RWPE2 (cell line): ENCODE data around the gene PDILT.
"Not testable (repeated sequence)": the region's sequence is repeated elsewhere in the genome, so short reads cannot be mapped to it uniquely, and the experiment has no call there.

Source experiments
- ATAC-seq: fragments of 200-7000 bp; cut with Tn5 transposase; 3 replicates; pipeline ENCODE4 v1.9.1; 2021; ENCODE audit warnings: low read depth
- DNase-seq: peaks from one replicate; pipeline ENCODE4 v3.0.0-alpha.2; 2020; ENCODE audit warnings: low spot score
- H3K27ac ChIP-seq: fragments of 450-650 bp; 2 replicates; pipeline ENCODE4 v1.5.1; 2017; ENCODE audit warnings: mild to moderate bottlenecking; ENCODE audit not compliant: poor library complexity, severe bottlenecking
- H3K27me3 ChIP-seq: fragments of 250-450 bp; sonication (Bioruptor Pico); 2 replicates; pipeline ENCODE4 v1.5.1; 2021; ENCODE audit warnings: mild to moderate bottlenecking, moderate library complexity; ENCODE audit not compliant: insufficient read depth, poor library complexity, severe bottlenecking
- H3K36me3 ChIP-seq: fragments of 250-450 bp; sonication (Bioruptor Pico); 2 replicates; pipeline ENCODE4 v1.5.1; 2020; ENCODE audit warnings: low read depth, mild to moderate bottlenecking, moderate library complexity
- H3K4me1 ChIP-seq: fragments of 250-450 bp; sonication (Bioruptor Pico); 2 replicates; pipeline ENCODE4 v1.5.1; 2021; ENCODE audit warnings: mild to moderate bottlenecking, moderate library complexity; ENCODE audit not compliant: insufficient read depth, poor library complexity, severe bottlenecking
- H3K4me3 ChIP-seq: fragments of 250-450 bp; sonication (Bioruptor Pico); 2 replicates; pipeline ENCODE4 v1.5.1; 2021; ENCODE audit warnings: mild to moderate bottlenecking, moderate library complexity; ENCODE audit not compliant: severe bottlenecking
- H3K9me3 ChIP-seq: fragments of 250-450 bp; sonication (Bioruptor Pico); 2 replicates; pipeline ENCODE4 v1.5.1; 2021; ENCODE audit warnings: mild to moderate bottlenecking, moderate library complexity; ENCODE audit not compliant: severe bottlenecking
- TF ChIP-seq, protein P1 (sequence below): fragments of 450-650 bp; IDR thresholded peaks from one replicate; pipeline ENCODE4 v1.5.1; 2017; ENCODE audit warnings: mild to moderate bottlenecking, moderate library complexity; ENCODE audit not compliant: poor library complexity, severe bottlenecking

PDILT gene

DNA sequence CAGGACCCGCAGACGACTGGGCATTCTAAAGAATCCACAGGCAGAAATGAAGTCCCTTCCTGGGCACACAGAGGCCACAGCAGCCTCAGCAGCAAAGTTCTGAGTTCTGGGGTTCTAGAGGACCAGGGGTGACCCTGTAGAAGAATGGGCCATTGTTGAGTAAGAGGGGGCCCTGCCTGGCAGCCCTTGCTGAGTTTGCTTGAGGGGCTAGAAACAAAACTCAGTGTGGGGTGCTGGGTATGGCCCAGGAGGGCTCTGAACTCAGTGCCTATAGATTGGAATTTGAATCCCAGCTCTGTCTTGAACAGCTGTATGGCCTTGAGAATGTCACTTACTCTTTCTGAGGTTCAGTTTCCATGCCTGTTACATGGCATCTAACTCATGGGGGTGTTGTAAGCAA lies at the start of gene PDILT:
Gene PDILT (minus strand): TSS at position 101 of the 400 bp plus-strand sequence. CDS start 5,437 bp downstream, outside the sequence.
- DNase-seq (no peak), ATAC-seq (no peak)
- H3K27me3 ChIP-seq: no peaks in the 10 kb centered on the region
- TF ChIP-seq, protein P1, sequence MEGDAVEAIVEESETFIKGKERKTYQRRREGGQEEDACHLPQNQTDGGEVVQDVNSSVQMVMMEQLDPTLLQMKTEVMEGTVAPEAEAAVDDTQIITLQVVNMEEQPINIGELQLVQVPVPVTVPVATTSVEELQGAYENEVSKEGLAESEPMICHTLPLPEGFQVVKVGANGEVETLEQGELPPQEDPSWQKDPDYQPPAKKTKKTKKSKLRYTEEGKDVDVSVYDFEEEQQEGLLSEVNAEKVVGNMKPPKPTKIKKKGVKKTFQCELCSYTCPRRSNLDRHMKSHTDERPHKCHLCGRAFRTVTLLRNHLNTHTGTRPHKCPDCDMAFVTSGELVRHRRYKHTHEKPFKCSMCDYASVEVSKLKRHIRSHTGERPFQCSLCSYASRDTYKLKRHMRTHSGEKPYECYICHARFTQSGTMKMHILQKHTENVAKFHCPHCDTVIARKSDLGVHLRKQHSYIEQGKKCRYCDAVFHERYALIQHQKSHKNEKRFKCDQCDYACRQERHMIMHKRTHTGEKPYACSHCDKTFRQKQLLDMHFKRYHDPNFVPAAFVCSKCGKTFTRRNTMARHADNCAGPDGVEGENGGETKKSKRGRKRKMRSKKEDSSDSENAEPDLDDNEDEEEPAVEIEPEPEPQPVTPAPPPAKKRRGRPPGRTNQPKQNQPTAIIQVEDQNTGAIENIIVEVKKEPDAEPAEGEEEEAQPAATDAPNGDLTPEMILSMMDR: no peak
- H3K27ac ChIP-seq: no peak within 1 kb of the TSS
- no peaks in the 10 kb centered on the region for H3K36me3 ChIP-seq
- H3K4me3 ChIP-seq: no peak within 1 kb of the TSS
- H3K9me3 ChIP-seq: no peaks in the 10 kb centered on the region
- no peaks in the 10 kb centered on the region for H3K4me1 ChIP-seq

DNA sequence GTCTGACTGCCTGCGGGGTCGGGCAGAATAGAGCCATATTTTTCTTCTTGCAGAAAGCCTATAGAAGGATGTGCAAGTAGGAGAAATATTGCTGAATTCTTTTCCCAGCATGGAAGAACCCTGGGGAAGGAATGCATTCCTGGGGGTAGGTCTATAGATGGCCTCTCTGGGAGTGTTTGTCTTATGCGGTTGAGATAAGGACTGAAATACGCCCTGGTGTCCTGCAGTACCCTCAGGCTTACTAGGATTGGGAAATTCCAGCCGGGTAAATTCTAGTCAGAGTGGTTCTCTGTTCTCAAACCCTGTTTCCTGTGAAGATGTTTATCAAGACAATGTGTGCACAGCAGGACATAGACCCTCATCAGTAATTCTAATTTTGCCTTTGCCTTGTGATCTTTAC lies 49.1 kb upstream of the PDILT start:
- H3K9me3 ChIP-seq, H3K4me1 ChIP-seq, H3K4me3 ChIP-seq, H3K36me3 ChIP-seq, H3K27ac ChIP-seq, DNase-seq, ATAC-seq, H3K27me3 ChIP-seq: not testable (repeated sequence)

DNA sequence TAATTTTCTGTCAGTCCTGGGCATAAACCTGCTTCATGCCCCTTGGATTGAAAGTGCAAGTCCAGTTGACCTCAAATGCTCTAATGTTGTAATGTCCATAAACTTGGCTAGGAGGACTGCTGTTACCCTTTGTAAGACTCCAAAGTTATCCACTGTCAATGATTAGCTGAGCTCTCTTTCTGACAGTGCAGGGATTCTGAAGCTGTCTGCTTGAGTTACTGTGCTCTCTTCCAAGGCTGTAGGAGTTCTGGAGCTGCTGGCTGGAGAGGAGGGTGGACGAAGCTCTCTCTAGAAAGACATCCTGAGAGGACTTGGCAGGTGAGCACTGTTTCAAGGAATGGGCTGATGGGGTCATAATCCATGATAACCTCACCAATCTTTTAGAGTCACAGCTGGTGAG lies 46.8 kb upstream of the PDILT start, which contains the start of gene ACSM2A:
Gene ACSM2A (plus strand): TSS at position 158 of the 400 bp plus-strand sequence. CDS start 8,594 bp downstream, outside the sequence.
- not testable (repeated sequence) for H3K27ac ChIP-seq, H3K4me1 ChIP-seq

DNA sequence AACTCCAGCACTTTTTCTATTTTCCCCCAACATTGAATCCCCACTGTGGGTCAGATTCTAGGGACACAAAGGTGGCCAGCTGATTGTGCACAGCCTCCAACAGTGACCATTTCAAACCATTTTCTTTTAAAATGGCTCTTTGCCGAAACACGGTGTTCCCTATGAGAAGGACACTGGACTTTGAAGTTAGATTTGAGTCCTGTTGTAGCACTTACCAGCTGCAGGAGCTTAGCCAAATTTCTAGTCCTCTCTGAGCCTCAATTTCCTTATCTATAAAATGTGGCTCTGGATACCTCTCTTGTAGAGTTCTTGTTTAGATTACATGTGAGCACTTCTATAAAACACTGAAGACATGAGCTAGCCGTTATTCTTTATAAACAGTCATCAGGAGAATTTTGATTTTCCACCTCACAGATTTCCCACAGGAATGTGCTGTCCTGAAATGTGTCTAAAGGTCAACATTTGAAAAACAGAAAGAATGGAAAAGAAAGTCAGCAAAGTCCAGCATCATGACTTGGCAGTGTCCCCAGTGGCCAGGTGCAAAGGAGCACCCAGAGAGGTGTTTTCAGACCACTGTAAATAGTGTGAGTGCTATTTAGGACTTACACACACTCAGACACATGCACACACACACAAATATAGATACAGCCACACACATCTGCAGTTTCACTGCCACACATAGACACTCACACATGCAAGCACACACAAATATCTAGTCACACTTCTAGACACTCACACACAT lies 42.3 kb upstream of the PDILT start:
- not testable (repeated sequence) for H3K4me3 ChIP-seq, H3K27ac ChIP-seq, H3K36me3 ChIP-seq, DNase-seq, H3K9me3 ChIP-seq, H3K4me1 ChIP-seq, H3K27me3 ChIP-seq, ATAC-seq

More for the DNA sequence above, 46.8 kb upstream of the PDILT start, which contains the start of gene ACSM2A:
- H3K4me3 ChIP-seq, H3K36me3 ChIP-seq, H3K27me3 ChIP-seq, ATAC-seq, DNase-seq, H3K9me3 ChIP-seq: not testable (repeated sequence)

GRCh38 chr16:20441859-20442258 lies 37.3 kb upstream of the PDILT start:
- H3K4me3 ChIP-seq, H3K27me3 ChIP-seq, DNase-seq, H3K4me1 ChIP-seq, H3K27ac ChIP-seq, H3K36me3 ChIP-seq, H3K9me3 ChIP-seq, ATAC-seq: not testable (repeated sequence)

- Histone ChIP-seq H3K36me3 (no peaks in the 10 kb centered on the region), H3K27me3 (no peaks in the 10 kb centered on the region), H3K27ac (peak overlapping the region; percentile 23), H3K9me3 (no peaks in the 10 kb centered on the region), H3K4me1 (no peaks in the 10 kb centered on the region), H3K4me3 (no peak overlapping the region)
- DNase-seq (no peak), ATAC-seq (peak; percentile 38; the same call in 1 of the 3 replicates)
- TF ChIP-seq, protein P1: no peak
Observed at GRCh38 chr16:20441191-20441590, 36.7 kb upstream of the PDILT start.

GRCh38 chr16:20440731-20441130 lies 36.2 kb upstream of the PDILT start:
- not testable (repeated sequence) for H3K4me3 ChIP-seq, H3K27me3 ChIP-seq, DNase-seq, H3K4me1 ChIP-seq, ATAC-seq, H3K36me3 ChIP-seq, H3K9me3 ChIP-seq
- H3K27ac ChIP-seq: peak overlapping the region; percentile 23

GRCh38 chr16:20439820-20440231 lies 35.3 kb upstream of the PDILT start:
- H3K4me1 ChIP-seq, H3K4me3 ChIP-seq, H3K9me3 ChIP-seq, ATAC-seq, H3K36me3 ChIP-seq, DNase-seq, H3K27me3 ChIP-seq: not testable (repeated sequence)
- peak overlapping the region; percentile 23 for H3K27ac ChIP-seq

DNA sequence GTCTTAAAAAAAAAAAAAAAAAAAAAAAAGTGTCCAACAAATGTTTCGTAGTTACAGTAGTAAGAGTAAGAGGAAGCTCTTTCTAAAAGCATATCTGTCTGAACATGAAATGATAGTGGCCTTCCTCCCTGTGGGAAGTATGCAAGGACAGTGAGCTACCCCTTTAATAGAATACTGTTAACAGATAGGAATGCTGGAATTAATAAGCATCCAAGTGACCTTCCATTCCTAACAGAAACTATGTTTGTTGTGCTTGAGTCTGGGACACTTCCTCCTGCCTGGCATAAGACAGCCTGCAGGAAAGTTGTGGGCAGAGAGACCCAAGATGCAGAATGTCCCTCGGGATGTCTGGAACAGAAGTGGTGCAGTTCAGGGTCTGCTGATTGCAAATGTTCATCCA lies 34.4 kb upstream of the PDILT start:
- not testable (repeated sequence) for H3K27me3 ChIP-seq, H3K4me3 ChIP-seq, H3K9me3 ChIP-seq, H3K4me1 ChIP-seq, H3K36me3 ChIP-seq, DNase-seq
- H3K27ac ChIP-seq: peak overlapping the region; percentile 49
- peak; percentile 41; the same call in 2 of the 3 replicates for ATAC-seq
